Measurements from ENCODE around the gene PRSS56.

The PRSS56 gene

DNA sequence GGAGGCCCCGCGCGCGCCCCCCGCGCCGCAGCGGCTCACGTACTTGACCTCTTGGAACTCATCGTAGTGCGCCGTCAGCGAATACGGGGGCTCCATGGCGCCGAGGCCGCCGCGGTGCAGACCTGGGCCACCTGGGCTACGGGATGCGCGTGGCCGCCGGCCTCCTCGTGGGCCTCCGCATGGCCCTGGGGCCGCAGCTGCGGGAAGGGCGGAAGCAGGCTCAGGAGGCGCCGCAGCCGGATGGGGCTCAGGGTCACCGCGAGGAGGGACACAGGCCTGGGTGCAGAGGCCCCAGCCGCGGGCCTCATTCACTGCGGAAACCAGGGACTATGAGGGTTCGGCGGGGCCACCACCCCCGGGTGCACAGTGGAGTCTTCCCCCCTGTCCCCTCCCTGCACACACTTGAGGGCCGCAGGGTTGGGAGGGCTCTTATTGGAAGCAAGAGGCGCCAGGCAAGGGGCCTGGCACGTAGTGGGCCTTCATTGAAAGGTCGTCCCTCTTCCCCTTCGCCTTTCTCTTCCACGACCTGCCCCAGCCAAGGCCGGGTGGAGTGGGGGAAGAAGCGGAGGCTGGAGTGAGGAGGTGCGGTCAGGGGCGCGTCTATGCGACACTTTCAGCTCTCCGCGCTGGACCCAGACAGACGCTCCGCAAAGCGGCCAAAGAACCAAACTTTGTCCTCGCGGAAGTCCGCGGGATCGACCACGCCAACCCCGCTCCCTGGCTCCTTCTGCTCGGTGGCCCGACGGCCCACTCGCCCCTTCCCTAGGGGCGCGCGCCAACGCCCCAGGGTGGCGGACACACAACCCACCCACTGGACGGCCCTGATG lies 33.4 kb upstream of the PRSS56 start:
- no peak for DNase-seq

DNA sequence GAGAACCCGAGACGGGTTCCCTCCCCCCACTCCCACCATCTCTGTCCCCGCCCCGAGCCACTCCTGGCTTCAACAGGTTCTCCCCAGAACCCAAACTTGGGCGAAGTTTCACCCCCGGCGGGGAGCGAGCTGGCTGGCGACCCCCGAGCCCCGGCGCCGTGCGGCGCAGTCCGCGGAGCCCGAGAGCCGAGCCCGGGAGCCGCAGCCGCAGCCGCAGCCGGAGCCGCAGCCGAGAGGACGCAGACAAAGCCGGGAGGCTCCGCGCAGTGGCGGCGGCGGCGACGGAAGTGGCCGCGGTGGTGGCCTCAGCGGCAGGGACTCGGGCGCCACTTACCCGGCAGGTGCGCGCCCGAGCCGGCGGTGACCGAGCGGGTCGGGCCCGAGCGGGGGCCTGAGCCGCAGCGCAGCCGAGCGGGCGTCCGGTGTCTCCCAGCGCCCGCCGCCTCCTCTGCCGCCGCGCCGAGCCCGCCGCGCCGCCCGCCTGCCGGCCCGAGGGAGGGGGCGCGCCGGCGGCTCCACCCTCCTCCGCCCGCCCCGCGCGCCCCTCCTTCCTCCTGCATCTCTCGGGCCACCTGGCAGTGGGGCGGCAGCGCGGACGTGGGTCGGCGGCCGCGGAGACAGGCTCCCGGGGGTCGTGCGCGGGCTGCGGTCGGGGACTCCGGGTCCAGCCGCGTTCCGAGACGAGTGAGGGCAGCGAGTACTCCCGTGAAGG lies 32.6 kb upstream of the PRSS56 start, which contains the start of gene ECEL1:
Gene ECEL1, minus strand, starts transcription at position 450 of the 712 bp plus-strand sequence. CDS start 1,181 bp downstream, outside the sequence.
- no peak for DNase-seq

DNA sequence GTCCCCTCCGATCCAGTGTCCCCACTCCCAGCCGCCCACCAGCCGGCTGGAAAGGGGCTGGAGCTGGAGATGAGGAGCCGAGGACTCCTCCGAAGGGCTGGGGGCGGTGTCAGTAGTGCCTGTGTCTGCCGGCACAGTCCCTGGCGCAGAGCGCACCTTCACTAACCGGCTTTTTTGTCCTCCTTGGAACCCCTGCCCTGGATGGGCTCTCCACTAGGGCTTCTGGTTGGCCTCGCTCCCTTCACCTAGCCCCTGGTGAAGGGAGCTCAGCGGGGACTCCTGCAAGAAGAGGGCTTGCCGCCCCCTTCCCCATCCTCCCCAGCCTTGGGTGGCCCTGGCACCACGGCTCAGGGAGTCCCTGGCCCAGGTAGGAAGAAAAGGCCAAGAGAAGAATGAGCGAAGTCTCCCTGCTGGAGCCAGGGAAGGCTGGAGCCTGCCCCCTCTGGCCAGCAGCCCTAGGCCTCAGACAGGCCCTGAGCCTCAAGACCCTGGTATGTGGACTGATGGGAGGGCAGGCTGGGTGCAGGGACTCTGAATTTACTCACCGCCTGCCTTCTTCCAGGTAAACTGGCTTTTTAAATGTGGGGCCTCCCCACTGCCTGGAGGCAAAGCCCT lies 32.0 kb upstream of the PRSS56 start:
- DNase-seq = no peak

DNA sequence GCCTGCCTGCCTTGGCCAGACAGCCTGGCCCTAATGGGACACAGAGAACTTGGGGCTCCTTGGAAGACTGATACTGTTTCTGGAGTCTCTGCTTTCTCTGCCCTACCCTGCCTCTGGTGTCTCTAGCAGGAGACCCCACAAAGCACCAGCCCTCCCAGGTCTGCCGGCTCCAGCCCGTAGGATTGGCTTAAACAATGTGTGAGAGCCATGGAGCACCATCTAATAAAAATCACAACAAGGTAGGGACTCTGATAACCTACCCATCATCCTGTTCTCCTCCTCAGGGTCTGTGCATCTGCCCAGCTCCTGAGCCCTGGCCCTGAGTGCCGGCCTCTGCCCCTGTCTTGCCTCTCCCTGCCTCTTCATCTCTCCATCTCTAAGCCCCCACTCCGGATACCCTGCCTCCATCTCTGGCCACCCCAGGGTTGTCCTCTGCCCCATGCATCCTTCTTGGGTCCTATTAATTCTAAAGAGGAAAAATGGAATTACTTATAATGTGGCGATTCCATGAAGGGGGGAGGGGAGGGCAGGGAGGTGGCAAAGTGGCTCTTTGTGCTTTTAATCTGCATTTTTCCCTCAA lies 31.4 kb upstream of the PRSS56 start:
- DNase-seq = no peak

DNA sequence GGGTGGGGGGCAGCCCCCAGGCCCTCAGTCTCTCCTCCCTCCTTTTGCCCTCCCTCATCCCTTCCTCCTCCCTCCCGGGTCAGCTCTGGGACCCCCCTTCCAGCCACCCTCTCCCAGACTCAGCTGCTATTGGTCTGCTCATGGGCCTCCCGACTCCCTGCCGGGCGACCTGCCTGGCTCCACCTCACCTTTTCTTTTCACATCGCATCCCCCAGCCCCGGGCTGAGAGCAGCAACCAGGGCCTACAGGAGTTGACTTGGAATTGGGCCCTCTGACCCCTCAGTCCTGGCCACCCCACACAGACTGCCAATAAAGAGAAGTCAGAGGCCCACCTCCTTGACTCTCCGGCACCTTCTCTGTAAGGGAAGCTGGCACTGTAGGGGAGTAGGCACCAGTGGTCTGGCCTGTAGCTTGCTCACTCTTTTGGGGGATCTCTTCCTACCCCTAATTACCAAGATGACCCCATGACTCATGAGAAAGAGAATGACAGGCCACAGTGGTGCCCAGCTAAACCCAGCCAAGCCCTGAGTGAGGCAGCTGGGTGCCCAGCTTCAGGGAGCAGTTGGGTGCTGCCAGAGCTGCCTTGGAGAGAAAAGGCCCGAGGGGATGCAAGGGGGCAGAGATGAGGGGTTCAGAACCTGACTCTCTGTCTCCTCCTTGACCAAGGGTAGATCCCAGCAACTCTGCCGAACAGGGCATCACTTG lies 30.5 kb upstream of the PRSS56 start:
- DNase-seq = no peak

DNA sequence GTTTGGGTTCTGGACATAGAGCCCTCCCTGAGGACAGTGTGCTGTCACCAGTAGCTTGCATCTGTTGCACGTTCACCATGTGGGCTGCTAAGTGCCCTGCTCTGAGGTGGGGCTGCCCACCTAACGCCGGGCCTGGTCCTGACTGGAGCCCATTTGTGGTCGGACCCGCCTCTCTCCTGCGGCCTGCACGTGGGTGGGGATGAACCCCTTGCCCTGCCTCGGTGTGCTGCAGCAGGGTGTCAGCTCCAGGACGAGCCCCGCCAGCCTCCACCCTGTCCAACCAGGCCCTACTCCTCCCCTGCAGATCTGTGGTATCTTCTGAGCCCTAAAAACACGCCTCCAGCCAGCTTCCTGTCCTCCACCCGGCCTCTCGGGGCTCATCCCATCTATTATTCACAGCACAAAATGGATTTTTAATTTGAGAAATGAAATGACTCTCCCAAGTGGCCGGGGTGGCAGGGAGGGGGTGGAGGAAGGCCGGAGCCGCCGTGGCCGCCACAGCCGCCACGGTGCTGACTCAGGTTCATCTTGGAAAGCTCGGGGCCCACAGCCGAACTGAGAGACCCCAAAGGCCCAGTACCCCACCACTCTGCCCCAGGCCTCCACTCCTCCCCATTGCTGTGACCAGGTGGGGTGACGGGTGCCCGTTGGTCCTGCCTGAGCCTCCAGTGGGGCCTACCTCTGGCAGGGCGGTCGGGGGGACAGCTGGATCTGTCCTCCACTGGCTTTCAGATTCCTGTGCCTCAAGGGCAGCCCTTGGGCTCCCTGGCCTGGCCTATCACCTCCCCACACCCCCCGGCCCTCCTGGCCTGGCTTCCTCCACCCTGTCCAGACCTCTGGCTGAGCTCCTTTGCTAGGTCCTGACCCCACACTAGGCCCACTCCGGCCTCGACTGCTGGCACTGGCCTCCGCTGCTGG lies 29.7 kb upstream of the PRSS56 start:
- no peak for DNase-seq

DNA sequence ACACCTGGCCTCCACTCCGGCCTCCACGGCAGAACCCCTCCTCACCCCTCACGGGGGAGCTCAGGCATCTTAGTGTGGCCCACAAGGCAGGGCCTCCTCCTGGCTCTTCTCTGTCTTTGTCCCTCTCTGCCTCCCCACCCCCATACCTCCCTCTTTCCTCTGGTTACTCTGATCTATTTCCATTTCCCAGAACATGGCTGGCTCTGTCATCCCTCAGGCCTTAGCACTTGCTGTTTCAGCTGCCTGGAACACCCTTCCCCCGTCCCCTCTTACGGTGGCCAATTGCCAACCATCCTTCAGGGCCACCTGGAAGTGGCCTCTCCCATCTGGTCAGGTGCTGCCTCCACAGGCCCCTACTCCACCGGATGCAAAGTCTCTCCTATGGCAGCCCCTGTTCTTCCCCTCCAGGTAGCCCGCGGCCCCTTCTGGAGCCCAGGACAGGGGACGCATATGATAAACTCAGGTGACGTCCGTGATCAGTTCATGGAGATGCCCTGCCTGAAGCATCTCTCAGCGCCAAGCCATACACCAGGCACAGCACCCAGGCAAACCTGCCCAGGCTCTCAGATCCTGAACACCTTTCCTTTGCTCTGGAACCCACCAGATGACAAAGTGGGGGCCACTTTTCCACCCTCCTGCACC lies 28.9 kb upstream of the PRSS56 start:
- DNase-seq = no peak

DNA sequence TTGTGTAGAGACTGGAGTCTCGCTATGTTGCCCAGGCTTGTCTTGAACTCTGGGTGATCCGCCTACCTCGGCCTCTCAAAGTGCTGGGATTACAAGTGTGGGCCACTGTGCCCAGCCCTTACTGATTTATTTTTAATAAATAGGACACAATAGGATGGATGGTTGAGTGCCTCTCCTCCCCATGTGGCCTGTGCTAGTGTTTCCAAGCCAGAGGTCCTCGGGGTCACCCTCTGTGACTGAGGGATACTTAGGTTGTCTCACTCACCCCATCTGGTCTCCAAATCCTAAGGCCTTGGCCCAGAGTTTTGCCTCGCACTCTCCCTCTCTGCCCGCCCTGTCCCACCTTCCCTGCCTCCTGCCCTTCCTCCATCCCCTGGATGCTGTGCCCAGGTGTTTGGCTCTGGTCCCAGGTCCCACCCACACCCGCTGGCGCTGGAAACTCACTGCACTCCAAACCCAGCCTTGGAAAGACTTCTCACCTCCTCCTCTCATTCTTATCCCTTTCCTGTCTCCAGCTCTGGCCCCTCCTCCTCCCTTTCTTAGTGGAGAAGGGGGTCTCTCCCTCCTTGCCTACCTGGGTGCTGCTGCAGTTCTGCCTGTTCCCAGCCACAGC lies 27.8 kb upstream of the PRSS56 start:
- DNase-seq = no peak

DNA sequence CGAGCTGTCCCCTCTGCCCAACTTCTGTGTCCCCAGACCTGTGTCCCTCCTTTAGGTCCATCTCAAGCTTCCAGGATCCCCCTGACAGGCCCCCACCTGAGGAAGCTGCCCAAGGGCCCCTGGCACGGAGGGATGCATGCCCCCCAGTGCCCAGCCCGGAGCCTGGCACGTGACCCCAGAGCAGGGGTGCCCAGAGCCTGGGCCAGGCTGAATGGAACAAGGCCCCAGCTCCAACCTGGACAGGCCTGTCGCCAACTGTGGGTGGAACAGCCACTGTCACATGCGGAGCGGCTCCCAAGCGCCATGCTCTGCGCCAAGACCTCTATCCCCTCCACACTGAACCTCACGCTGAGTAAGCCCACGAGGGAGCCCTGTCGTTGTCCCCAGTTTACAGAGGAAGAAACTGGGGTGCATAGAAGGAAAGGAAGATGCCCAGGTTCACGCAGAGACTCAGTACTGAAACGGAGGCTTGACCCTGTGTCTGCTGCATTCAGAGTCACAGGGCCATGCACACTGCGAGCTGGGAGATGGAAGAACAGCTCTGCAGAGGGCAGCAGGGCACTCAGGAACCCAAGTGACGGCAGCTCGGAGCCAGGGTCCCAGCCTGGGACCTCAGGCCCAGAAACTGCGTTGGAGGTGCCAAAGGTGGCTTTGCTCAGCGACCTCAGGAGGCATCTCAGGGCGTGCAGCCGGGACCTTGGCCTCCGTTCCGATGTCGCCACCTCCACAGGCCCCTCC lies 27.1 kb upstream of the PRSS56 start:
- DNase-seq = no peak

DNA sequence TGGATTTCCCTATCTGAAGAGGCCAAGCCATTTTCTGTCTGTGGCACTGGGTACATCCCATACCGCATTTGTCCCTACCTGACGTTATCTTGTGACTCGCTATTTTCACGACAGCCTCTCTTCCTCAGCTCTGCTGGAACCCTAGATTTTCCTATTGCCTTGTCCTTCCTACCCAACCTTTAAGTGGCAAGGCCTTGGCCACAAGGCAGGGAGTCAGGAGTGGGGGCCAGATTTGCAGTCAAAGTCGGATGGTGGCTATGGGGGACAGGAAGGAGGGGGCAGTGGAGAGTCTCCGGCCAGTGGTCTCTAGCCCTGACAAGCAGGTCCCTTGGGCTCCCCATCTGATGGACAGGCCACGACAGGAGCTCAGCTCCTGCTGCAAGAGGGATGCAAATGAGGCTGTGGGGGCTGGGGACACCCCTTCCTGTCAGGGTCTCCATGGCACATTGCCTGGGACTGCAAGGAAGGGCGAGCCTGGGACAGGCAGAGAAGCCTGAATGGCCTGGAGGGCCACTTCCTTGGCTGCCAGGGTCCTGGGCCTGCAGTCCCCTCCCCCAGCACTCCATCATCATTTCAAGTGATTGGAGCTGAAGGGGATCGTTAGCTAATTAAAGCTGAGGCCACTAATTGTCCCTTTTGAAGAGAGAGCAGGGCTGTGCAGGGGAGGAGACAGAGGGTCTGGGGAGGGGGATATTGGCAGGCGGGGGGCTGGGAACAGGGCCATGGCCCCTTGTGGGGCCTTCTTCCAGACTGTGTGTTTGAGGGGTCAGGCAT lies 26.3 kb upstream of the PRSS56 start:
- DNase-seq = no peak

DNA sequence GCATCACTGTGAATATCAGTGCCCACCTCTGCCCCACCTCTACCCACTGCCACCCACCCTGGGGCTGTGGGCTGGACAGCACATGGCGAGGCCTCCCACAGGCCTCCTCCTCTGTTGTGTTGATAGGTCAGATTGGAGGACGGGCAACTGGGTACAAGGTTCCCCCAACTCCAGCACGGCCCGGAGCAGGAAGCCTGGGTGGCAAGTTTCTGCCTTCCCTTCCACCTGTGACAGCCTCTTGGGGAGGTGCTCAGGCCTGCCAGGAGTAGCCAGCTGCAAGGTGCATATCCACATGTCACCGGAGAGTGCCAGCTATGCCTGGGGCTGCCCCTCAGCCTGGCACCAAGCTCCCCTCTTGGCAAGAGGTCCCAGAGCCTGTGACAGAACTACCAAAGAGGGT lies 25.6 kb upstream of the PRSS56 start:
- DNase-seq = no peak

DNA sequence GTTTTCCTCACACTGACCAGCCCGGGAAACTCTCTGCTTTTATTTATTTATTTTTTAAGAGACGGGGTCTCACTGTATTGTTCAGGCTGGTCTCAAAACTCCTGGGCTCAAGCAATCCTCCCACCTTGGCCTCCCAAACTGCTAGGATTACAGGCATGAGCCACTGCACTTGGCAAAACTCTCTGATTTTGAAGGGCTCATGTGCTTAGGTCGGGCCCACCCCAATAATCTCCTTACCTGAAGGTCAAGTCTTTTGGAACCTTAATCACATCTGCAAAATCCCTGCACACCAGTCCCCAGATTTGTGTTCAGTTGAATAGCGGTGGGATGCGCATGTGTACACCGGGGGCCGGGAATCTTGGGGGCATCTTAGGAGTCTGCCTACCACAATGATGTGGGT lies 24.9 kb upstream of the PRSS56 start:
- DNase-seq = no peak

DNA sequence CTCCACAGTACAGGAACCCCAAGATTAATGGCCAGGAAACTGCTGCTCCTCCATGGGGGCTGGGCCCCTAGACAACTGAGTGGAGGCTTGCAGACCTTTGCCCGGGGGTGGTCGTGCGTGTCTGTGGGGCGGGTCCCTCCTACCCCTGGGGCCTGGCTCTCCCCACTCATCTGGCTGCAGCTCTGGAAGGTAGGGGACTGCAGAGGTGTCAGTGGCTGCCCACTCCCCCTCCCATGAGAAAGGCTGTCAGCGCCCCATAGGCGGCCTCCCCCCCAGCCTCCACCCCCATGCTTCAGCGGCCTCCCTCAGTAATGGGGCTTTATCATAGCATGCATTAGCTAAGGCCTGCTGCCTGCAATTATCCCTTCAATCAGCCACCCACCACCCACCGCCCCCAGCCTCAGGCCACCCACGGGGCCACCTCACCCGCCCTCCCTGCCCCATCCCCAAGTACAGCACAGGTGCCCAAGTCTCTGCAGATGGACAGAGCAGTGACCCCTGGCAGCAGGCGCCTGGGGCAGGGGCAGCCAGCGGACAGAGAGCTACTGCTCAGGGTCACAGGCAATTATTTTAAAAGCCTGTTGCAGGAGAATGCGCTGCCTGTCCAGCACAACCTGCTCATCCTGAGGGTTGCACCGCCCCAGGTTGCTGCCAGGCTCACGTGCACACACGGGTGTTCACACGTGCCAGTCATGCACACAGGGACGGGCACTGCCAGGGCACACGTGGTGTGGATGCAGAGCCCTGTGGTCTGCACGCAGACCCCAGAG lies 23.5 kb upstream of the PRSS56 start:
- no peak for DNase-seq

DNA sequence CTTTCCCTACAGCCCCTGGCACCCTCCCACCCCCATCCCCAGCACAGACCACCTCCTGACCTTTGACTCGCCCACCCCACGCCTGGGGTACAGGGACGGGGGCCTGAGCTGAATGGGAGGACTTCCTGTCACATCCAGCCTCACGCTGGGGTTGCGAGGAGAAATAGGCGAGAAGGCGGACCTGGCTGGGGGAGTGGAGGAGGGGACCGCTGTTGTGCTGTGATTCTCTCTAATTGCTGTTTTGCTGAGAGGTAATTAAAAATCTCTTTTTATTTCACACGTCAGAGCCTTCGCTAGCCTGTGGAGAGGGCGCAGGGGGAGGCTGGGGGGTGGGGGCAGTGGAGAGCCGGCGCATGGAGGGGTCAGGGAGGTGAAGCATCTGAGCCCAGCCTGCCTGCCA lies 22.8 kb upstream of the PRSS56 start:
- no peak for DNase-seq

DNA sequence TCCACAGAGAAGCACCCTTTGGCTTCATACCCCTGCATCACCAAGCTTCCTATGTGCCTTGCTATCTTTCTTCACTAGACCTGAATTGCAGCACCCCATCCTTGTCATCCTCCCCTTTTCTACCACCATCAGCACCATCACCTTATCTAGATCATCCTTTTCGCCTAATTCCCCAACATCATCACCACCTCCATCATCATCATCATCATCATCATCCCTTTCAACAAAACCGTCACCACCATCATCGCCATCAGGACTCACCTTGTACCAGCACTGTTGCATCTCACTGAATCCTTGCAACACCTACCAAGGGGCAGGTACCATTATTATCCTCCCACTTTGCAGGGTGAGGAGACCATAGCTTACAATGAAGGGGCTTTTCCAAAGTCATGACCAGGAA lies 21.7 kb upstream of the PRSS56 start:
- no peak for DNase-seq

DNA sequence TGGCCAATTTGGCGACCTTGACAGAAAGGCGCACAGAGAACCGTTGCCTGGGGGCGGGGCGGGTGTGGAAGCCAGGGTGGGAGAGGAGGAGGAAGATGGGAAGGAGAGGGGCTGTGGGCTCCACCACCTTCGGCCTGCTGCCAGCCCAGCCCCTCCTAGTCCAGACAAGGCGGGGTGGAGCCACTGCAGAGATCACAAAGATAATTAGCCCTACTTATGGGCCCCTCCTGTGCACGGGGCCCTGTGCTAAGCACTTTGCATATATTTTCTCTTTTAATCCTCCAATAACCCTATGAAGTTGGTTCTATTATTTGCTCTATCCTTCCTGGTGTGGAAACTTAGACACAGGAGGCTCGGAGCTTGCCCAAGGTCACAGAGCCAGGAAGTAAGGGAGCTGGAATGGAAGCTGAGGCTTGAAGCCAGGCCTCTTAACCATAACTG lies 18.8 kb upstream of the PRSS56 start:
- no peak for DNase-seq

DNA sequence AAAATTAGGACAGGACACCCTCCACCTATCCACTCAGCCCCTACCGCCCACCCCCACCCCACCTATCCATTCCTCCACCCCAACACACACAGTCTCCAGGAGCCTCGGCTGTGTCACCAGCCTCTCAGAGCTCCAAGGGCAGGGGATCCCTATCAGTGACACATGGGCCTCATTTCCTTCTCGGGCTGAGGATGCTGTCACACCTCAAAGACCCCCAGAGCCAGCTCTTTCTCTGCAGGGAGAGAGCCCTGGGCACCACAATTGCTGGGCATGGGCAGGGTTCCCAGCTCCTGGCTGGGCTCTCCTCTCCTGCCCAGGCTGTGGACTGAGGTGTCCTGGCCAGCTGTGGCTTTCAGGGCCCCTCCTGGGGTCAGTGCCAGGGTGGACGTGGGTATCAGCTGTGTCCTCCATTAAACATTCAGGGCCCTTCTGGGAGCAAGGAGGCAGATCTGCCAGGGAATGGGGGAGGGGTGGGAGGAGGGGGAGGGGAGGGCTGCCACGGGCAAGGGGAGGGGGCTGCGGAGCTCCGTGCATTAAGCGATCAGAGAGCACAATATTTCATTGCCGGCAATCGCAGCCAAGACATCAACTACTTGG lies 18.3 kb upstream of the PRSS56 start:
- DNase-seq = no peak

DNA sequence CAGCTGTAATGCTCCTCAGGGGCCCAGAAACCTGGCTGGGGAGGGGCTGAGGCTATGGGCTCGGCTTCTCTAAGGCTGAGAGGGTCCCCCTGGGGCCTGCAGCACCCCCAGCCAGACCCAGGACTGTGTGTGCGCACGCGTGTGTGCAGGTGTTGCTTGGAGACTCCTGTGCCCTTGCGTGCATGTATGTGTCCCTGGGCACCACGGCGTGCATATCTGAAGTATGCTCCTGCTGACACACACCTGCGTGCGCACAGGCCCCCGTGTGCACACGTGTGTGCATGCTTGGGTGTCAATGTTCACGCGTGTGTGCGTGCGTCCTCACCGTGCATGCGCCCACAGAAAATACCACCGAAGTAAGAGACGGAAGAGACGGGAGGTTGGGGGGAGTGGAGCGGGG lies 17.7 kb upstream of the PRSS56 start:
- DNase-seq = no peak
